Jurkat, Clone E6-1 (cell line): ENCODE measurements around the gene NUFIP2.
A peak's percentile ranks its signal among the peaks of the same experiment; 100 is the strongest.
"Not testable (repeated sequence)": the region's sequence is repeated elsewhere in the genome, so short reads cannot be mapped to it uniquely, and the experiment has no call there.

Experiments
- DNase-seq: peaks from one replicate; pipeline ENCODE4 v3.0.0-alpha.2; 2011; ENCODE audit warnings: low read depth, low spot score
- H3K4me3 ChIP-seq: 2 replicates; pipeline ENCODE4 v1.5.1; 2011; ENCODE audit warnings: mild to moderate bottlenecking, low read length, control low read depth, moderate library complexity

The NUFIP2 gene

GRCh38 chr17:29242790-29243189, 51.2 kb downstream of the NUFIP2 start:
- no peak for DNase-seq
- no peak overlapping the region for H3K4me3 ChIP-seq

GRCh38 chr17:29242051-29242450, 51.9 kb downstream of the NUFIP2 start:
- H3K4me3 ChIP-seq, result no peak overlapping the region
- DNase-seq, result no peak

GRCh38 chr17:29240968-29241963, 52.7 kb downstream of the NUFIP2 start:
- no peak overlapping the region for H3K4me3 ChIP-seq
- no peak for DNase-seq

GRCh38 chr17:29240477-29240876, 53.5 kb downstream of the NUFIP2 start:
- H3K4me3 ChIP-seq, result no peak overlapping the region
- no peak for DNase-seq

- no peak for DNase-seq
- H3K4me3 ChIP-seq, result no peak overlapping the region
Measured at GRCh38 chr17:29238133-29238850, 55.7 kb downstream of the NUFIP2 start.

- no peak for DNase-seq
- H3K4me3 ChIP-seq, result no peak overlapping the region
Measured at GRCh38 chr17:29237476-29238132, 56.3 kb downstream of the NUFIP2 start.

- no peak overlapping the region for H3K4me3 ChIP-seq
Measured at GRCh38 chr17:29235904-29236303, 58.0 kb downstream of the NUFIP2 start.

GRCh38 chr17:29234972-29235371, 59.0 kb downstream of the NUFIP2 start:
- H3K4me3 ChIP-seq, DNase-seq: not testable (repeated sequence)

More at GRCh38 chr17:29235904-29236303, 58.0 kb downstream of the NUFIP2 start:
- no peak for DNase-seq

GRCh38 chr17:29233301-29233700, 60.6 kb downstream of the NUFIP2 start:
- H3K4me3 ChIP-seq, result no peak overlapping the region
- no peak for DNase-seq

- DNase-seq, result no peak
- H3K4me3 ChIP-seq, result no peak overlapping the region
Measured at GRCh38 chr17:29225396-29225795, 68.6 kb downstream of the NUFIP2 start.

GRCh38 chr17:29221338-29221737, 72.6 kb downstream of the NUFIP2 start:
- not testable (repeated sequence) for H3K4me3 ChIP-seq, DNase-seq

- no peak overlapping the region for H3K4me3 ChIP-seq
- DNase-seq, result peak; percentile 61
Measured at GRCh38 chr17:29219378-29220047, 74.4 kb downstream of the NUFIP2 start.

GRCh38 chr17:29216856-29217255, 77.1 kb downstream of the NUFIP2 start:
- no peak for DNase-seq
- H3K4me3 ChIP-seq, result no peak overlapping the region

- DNase-seq, result no peak
- no peak overlapping the region for H3K4me3 ChIP-seq
Measured at GRCh38 chr17:29216181-29216580, 77.8 kb downstream of the NUFIP2 start.

- H3K4me3 ChIP-seq, result no peak overlapping the region
- DNase-seq, result no peak
Measured at GRCh38 chr17:29215717-29216116, 78.2 kb downstream of the NUFIP2 start.

GRCh38 chr17:29215174-29215573, 78.8 kb downstream of the NUFIP2 start:
- DNase-seq, result no peak
- no peak overlapping the region for H3K4me3 ChIP-seq

- H3K4me3 ChIP-seq, result no peak overlapping the region
- DNase-seq, result no peak
Measured at GRCh38 chr17:29214215-29215146, 79.5 kb downstream of the NUFIP2 start.

GRCh38 chr17:29212681-29213121, 81.2 kb downstream of the NUFIP2 start:
- DNase-seq, result no peak
- H3K4me3 ChIP-seq, result no peak overlapping the region
